GM12892 (cell line): ENCODE results near the gene OPCML.

Experiments used
- POLR2A ChIP-seq: IDR thresholded peaks from 2 replicates; pipeline ENCODE4 v1.6.1; 2011; ENCODE audit warnings: low read depth, low read length, control low read depth
- POLR2AphosphoS5 ChIP-seq: IDR thresholded peaks from 2 replicates; pipeline ENCODE4 v1.6.1; 2011; ENCODE audit warnings: low read depth, low read length, control low read depth
- TAF1 ChIP-seq: IDR thresholded peaks from 2 replicates; pipeline ENCODE4 v1.6.1; 2011; ENCODE audit warnings: low read depth, mild to moderate bottlenecking, control low read depth, low read length, borderline replicate concordance

DNA sequence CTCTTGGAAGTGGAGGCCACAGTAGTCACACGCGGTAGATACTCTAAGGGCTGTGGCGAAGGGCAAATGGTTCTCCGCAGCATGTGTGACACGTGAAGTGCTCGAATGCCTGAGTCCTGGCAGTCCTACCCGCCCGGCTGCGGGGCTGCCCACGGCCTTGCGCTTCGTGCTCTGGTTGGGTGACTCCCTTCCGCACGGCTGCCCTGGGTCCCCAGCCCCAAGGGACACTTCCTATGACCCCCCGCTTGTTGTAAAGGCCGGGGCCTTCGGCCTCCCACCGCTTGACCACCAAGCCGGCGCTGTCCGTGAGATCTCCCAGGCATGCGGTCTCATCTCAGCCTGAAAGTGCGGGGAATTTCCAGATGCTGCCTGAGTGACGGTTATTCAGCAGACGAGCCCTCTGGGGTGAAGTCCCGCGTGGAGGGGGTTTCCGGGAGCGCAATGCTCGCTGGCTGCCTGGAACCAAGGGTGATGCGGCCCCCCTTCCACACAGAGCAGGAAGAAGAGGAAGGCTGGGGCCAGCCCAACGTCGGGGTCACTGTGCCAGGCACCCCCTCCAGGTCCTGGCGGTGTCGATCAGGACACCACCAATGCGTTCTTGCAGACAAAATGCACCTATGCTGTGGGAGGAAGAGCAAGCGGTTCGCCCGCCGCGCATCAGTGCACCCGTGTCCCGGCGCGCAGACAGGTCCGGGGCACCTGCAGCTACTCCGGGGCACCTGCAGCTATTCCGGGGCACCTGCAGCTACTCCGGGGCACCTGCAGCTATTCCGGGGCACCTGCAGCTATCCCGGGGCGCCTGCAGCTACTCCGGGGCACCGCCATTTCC, 171.2 kb downstream of the OPCML start:
- TF ChIP-seq POLR2A (no peak), POLR2AphosphoS5 (no peak), TAF1 (no peak)
